Kidney (tissue), 14 donors: Measurements from ENCODE around the gene NKAIN2. TPM values are rescaled to one million over a fixed set of nuclear protein-coding genes. Genes with fewer than 3 reads are reported as not detected.

Experiments
- DNase-seq, 5 donors: peaks; one replicate each; pipeline ENCODE4 v3.0.0-alpha.2; 2013 to 2020
- FAIRE-seq: peaks from 2 replicates; lab custom pipeline; 2012; peaks lifted over from hg19 to GRCh38; lab: Jason Lieb, UNC
- H3K27ac ChIP-seq, 2 donors: one replicate each; pipeline ENCODE4 v1.7.0; 2013; ENCODE audit warnings: low read depth in 2 of 2, low read length in 2 of 2, inconsistent platforms in 1 of 2
- H3K27me3 ChIP-seq: one replicate; pipeline ENCODE4 v1.7.1; 2013; ENCODE audit warnings: low read length, inconsistent platforms; ENCODE audit not compliant: control insufficient read depth, insufficient read depth
- H3K36me3 ChIP-seq, 3 donors: one replicate each; pipeline versions ENCODE4 v1.7.0 to v1.7.1; 2013; ENCODE audit warnings: low read length in 3 of 3, control low read depth in 1 of 3, inconsistent platforms in 1 of 3; ENCODE audit not compliant: insufficient read depth in 3 of 3, control insufficient read depth in 2 of 3
- H3K4me1 ChIP-seq, 3 donors: one replicate each; pipeline versions ENCODE4 v1.7.0 to v1.7.1; 2013; ENCODE audit warnings: low read length in 3 of 3, inconsistent platforms in 1 of 3, low read depth in 1 of 3; ENCODE audit not compliant: control insufficient read depth in 2 of 3, insufficient read depth in 2 of 3
- H3K4me3 ChIP-seq, 3 donors: one replicate each; pipeline versions ENCODE4 v1.7.0 to v1.8.1; 2013; ENCODE audit warnings: low read length in 3 of 3, control low read depth in 1 of 3, inconsistent platforms in 1 of 3
- H3K9ac ChIP-seq, 3 donors: one replicate each; pipeline versions ENCODE4 v1.7.0 to v1.7.1; 2013; ENCODE audit warnings: low read length in 3 of 3, control low read depth in 1 of 3, inconsistent platforms in 1 of 3
- H3K9me3 ChIP-seq, 3 donors: one replicate each; pipeline versions ENCODE4 v1.7.0 to v1.7.1; 2013; ENCODE audit warnings: low read length in 3 of 3, control low read depth in 1 of 3, inconsistent platforms in 1 of 3; ENCODE audit not compliant: control insufficient read depth in 2 of 3, insufficient read depth in 1 of 3
- CTCF ChIP-seq: IDR thresholded peaks from 3 replicates; pipeline ENCODE4 v1.5.1; 2012; ENCODE audit warnings: mild to moderate bottlenecking, moderate library complexity, borderline replicate concordance; ENCODE audit not compliant: insufficient read depth; ENCODE audit errors: extremely low read depth
- intact Hi-C: fragments of 100-400 bp; cut with DNase I; formaldehyde crosslinking; loops from one replicate; pipeline ENCODE4 v1.11.1; 2022
- polyA plus RNA-seq: library from polyadenylated mRNA; stranded (reverse); fragments of 350-450 nt; fragmentation: Illumina TruSeq; extraction: RNeasy Lipid Tissue Mini Kit (QIAGEN cat#74804); gene quantifications from one replicate; pipeline ENCODE4 v1.2.3, GENCODE V29; 2014; ENCODE audit warnings: low read depth, low replicate concordance; ENCODE audit not compliant: insufficient read depth
- total RNA-seq: library from RNA; stranded (reverse); fragmentation: NEBNext Ultra II Directional; extraction: Animal tissue kit (Norgen Biotek cat#: 25700); gene quantifications from one replicate; pipeline ENCODE4 v1.2.1, GENCODE V29; 2021
- donor health status: control.
- donor health status: control.
- donor health status: control.
- donor health status: control.
- donor health status: control.
- donor health status: DM: yes; HTN: yes; CAD: no.
- donor health status: Normal renal cell carcinoma (clear cell type).

The NKAIN2 gene
- total and polyA plus RNA-seq, 2 donors from 2014 or later: 0.39 to 1.8 TPM

- intact Hi-C loops: no loop called here
- no peak overlapping the region for H3K9ac ChIP-seq
These were observed 153.0 kb downstream of the NKAIN2 start for GRCh38 chr6:123956492-123957139.

GRCh38 chr6:123962508-123962907 is 158.8 kb downstream of the NKAIN2 start:
- Histone ChIP-seq H3K36me3 (no peaks in the 10 kb centered on the region), H3K27me3 (no peaks in the 10 kb centered on the region), H3K9me3 (no peaks in the 10 kb centered on the region), H3K4me1 (no peaks in the 10 kb centered on the region), H3K27ac (no peak overlapping the region), H3K9ac (no peak overlapping the region), H3K4me3 (no peak overlapping the region)
- DNase-seq: peak; percentile 24 to 78 (median 49)
- intact Hi-C loops: no loop called here
- peak; percentile 64 for FAIRE-seq
- no peak for TF ChIP-seq CTCF

More at GRCh38 chr6:123956492-123957139, 153.0 kb downstream of the NKAIN2 start:
- no peak overlapping the region for H3K4me3 ChIP-seq
- DNase-seq (no peak), FAIRE-seq (no peak)
- H3K27ac ChIP-seq: no peak overlapping the region
- H3K27me3 ChIP-seq: no peaks in the 10 kb centered on the region
- no peak for TF ChIP-seq CTCF
- H3K9me3 ChIP-seq: no peaks in the 10 kb centered on the region
- no peaks in the 10 kb centered on the region for H3K4me1 ChIP-seq
- H3K36me3 ChIP-seq: no peaks in the 10 kb centered on the region

GRCh38 chr6:123965894-123966293 is 162.2 kb downstream of the NKAIN2 start:
- H3K27ac ChIP-seq: no peak overlapping the region
- peak in 2 of 5 donors; percentile 31 to 40 for DNase-seq
- H3K27me3 ChIP-seq: no peaks in the 10 kb centered on the region
- no peak for FAIRE-seq
- H3K4me3 ChIP-seq: no peak overlapping the region
- no peaks in the 10 kb centered on the region for H3K36me3 ChIP-seq
- H3K4me1 ChIP-seq: no peaks in the 10 kb centered on the region
- H3K9me3 ChIP-seq: no peaks in the 10 kb centered on the region
- intact Hi-C loops: no loop called here
- TF ChIP-seq CTCF: no peak
- H3K9ac ChIP-seq: no peak overlapping the region
